Spinal cord (tissue), 10 donors: ENCODE data around the gene SYNGR3. TPM values are rescaled to one million over a fixed set of nuclear protein-coding genes. Genes with fewer than 3 reads are reported as not detected.

Experiments
- DNase-seq, 6 donors: peaks; one replicate each; pipeline versions ENCODE4 v3.0.0 to v3.0.0-alpha.2; 2013 to 2015; ENCODE audit warnings: low spot score in 6 of 6, low read depth in 4 of 6
- H3K27ac ChIP-seq: one replicate; pipeline ENCODE4 v1.5.1; 2013; ENCODE audit warnings: low read depth, low read length, control low read depth
- H3K27me3 ChIP-seq: one replicate; pipeline ENCODE4 v1.6.1; 2013; ENCODE audit warnings: low read length; ENCODE audit not compliant: control insufficient read depth, insufficient read depth
- H3K36me3 ChIP-seq: one replicate; pipeline ENCODE4 v1.6.1; 2013; ENCODE audit warnings: low read length; ENCODE audit not compliant: control insufficient read depth, insufficient read depth
- H3K4me1 ChIP-seq: one replicate; pipeline ENCODE4 v1.6.1; 2013; ENCODE audit warnings: low read length; ENCODE audit not compliant: control insufficient read depth, insufficient read depth
- H3K4me3 ChIP-seq: one replicate; pipeline ENCODE4 v1.5.1; 2013; ENCODE audit warnings: low read depth, low read length, control low read depth
- H3K9me3 ChIP-seq: one replicate; pipeline ENCODE4 v1.6.1; 2013; ENCODE audit warnings: low read length; ENCODE audit not compliant: control insufficient read depth, insufficient read depth
- WGBS: methylation state at CpG from one replicate; pipeline ENCODE4 v1.1.5; 2013; ENCODE audit warnings: missing lambda C conversion rate; ENCODE audit not compliant: insufficient coverage; 5-methylcytosine and 5-hydroxymethylcytosine counted together
- polyA plus RNA-seq, 2 donors: library from polyadenylated mRNA; unstranded; fragments of 120-200 nt; gene quantifications; one replicate each; pipeline ENCODE4 v1.2.1, GENCODE V29; 2013; ENCODE audit not compliant: insufficient read length in 2 of 2
- total RNA-seq, 2 donors: library from RNA; depleted of rRNA in 1 of 2; stranded (reverse); fragments of 120-200 nt in 1 of 2; fragments of >200 nt in 1 of 2; gene quantifications; one replicate each; pipeline versions ENCODE4 v1.2.3 to v1.2.4, GENCODE V29; 2013 to 2014
- donor health status: healthy.

Gene SYNGR3
- total and polyA plus RNA-seq, 4 donors, result 20.1 to 111 (median 90.2) TPM

DNA sequence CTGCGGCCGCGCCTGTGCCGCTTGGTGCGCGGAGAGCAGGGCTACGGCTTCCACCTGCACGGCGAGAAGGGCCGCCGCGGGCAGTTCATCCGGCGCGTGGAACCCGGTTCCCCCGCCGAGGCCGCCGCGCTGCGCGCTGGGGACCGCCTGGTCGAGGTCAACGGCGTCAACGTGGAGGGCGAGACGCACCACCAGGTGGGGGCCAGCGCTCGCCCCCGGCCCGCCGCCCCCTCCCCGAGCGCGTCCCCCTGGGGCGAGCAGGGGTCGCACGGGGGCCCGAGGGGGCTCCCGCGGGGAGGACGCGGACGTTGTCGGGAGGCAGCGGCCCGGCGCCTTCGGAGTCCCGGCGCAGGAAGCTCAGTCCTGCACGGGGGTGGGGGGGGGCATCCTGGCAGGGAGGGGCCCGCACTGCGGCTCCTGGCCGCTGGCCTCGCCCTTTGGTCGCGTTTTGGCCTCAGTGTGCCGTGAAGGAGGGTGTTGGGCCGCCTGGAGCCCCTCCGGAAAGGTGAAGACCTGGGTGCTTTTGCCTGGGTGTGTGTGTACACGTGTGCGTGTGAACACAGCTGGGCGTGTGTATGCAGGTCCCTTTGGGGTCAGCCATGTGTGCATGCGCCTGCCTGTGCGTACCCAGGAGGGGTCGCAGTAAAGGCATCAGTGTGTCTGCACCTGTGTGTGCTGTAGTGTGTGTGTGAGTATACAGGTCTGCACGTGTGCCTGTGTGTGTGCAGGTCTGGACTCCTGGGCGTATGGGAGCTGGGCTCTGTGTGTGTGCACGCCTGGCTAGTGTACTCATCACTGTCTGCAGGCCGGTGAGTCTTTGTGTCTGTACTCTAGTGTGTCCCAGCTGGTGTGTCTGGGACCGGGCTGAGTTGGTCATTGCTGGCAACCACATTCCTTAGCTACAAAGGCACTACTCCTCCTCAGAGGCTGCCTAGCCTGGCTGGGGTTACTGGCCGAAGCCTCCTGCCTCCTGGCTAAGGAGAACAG lies 37.5 kb downstream of the SYNGR3 start:
- peaks cover 52% of the 10 kb centered on the region for H3K4me1 ChIP-seq
- H3K27ac ChIP-seq, result no peak overlapping the region
- 7% methylated on average over 75 of the region's 76 CpGs for WGBS
- peak in 1 of 6 donors; percentile 50 for DNase-seq
- peaks cover 34% of the 10 kb centered on the region for H3K36me3 ChIP-seq
- no peaks in the 10 kb centered on the region for H3K9me3 ChIP-seq
- peak overlapping the region; percentile 41 for H3K4me3 ChIP-seq
- peaks cover 2% of the 10 kb centered on the region for H3K27me3 ChIP-seq

DNA sequence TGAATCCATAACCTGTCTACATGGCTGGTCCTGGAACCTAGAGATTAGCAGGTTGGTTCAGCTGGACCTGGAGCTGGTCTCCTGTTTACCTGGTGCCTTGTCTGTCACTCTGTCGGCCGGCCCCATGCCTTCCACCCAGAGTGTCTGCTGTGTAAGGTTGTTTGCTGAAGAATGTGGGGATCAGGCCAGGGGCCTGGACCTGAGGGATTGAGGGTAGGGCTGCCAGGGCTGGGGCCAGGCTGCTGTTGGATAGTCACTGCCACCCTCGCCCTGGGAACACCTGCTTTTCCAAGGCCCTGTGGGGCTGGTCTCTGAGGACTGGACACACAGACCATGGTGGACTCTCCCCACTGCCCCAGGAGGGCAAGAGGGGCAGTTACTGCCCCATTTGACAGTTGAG lies 38.4 kb downstream of the SYNGR3 start:
- WGBS, result 82% methylated on average over 1 of the region's 3 CpGs
- H3K4me3 ChIP-seq, result no peak overlapping the region
- peaks cover 2% of the 10 kb centered on the region for H3K27me3 ChIP-seq
- peaks cover 43% of the 10 kb centered on the region for H3K36me3 ChIP-seq
- H3K4me1 ChIP-seq, result peaks cover 53% of the 10 kb centered on the region
- no peak overlapping the region for H3K27ac ChIP-seq
- no peak for DNase-seq
- no peaks in the 10 kb centered on the region for H3K9me3 ChIP-seq

DNA sequence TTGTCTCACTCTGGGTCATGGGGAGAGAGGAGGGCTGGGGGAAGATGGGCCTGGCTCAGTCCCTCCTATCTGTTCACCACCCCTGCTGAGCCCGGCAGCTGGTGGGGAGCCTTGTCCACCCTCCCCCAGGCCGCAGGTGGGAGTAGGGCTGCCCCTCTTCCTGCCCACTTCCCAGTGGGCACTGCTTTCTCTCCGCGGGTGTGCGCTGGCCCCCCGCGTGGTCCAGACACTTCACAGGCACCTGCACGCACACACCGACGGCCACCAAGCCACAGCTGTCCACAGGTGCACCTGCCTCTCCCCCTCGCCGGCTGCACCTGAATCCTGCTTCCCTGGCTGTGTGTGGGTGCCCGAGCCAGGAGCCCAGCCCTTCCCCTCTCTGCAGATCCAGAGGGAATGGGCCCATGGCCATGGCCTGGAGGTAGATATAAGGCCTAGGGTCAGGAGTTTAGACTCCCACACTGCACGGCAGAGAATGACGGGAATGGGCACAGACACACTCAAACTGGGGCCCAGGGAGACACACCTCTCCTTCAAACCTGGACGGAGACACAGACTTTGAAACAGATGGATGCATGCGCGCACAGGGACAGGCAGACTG lies 39.0 kb downstream of the SYNGR3 start:
- H3K36me3 ChIP-seq, result peaks cover 48% of the 10 kb centered on the region
- peaks cover 2% of the 10 kb centered on the region for H3K27me3 ChIP-seq
- H3K27ac ChIP-seq, result no peak overlapping the region
- no peak for DNase-seq
- WGBS, result 96% methylated on average over 18 of the region's 18 CpGs
- peaks cover 54% of the 10 kb centered on the region for H3K4me1 ChIP-seq
- H3K4me3 ChIP-seq, result no peak overlapping the region
- H3K9me3 ChIP-seq, result no peaks in the 10 kb centered on the region

DNA sequence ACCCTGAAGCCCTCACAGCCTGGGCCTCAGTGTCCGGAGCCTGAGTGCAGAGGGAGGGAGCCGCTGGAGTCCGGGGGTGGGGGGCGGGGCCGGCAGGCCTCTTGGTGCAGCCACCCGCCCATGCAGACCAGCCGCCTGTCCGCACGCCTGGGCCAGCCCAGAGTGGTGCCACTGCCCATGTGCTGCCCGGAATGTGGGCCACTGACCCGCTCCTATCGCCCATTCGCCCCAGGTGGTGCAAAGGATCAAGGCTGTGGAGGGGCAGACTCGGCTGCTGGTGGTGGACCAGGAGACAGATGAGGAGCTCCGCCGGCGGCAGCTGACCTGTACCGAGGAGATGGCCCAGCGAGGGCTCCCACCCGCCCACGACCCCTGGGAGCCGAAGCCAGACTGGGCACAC lies 39.6 kb downstream of the SYNGR3 start:
- Histone ChIP-seq H3K27ac (no peak overlapping the region), H3K4me3 (no peak overlapping the region), H3K4me1 (peaks cover 53% of the 10 kb centered on the region)

DNA sequence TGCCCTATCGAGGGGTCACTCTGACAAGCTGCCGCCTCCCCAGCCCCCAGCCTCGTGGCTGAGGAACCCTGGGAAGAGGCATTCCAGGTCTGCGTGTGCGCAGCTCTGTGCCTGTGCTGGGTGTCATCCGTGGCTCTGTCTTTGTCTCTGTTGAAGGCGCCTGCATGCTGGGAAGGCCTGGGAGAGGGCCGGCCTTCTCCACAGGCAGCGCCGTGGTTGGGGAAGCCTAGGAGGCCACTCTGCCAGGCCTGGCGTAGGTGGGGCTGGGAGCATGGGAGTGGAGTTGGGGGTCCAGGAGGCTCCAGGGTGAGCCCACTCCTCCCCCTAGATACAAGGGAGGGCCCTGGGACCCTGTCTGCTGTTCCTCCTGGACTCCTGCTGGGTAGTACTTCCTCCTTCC lies 40.3 kb downstream of the SYNGR3 start:
- Histone ChIP-seq H3K4me1 (peaks cover 59% of the 10 kb centered on the region), H3K9me3 (no peaks in the 10 kb centered on the region), H3K4me3 (no peak overlapping the region), H3K27me3 (peaks cover 2% of the 10 kb centered on the region), H3K27ac (no peak overlapping the region), H3K36me3 (peaks cover 59% of the 10 kb centered on the region)
- DNase-seq, result no peak
- 73% methylated on average over 8 of the region's 11 CpGs for WGBS

More for the DNA sequence above, 39.6 kb downstream of the SYNGR3 start:
- no peak for DNase-seq
- H3K27me3 ChIP-seq, result peaks cover 2% of the 10 kb centered on the region
- no peaks in the 10 kb centered on the region for H3K9me3 ChIP-seq
- peaks cover 53% of the 10 kb centered on the region for H3K36me3 ChIP-seq
- WGBS, result 87% methylated on average over 22 of the region's 22 CpGs

DNA sequence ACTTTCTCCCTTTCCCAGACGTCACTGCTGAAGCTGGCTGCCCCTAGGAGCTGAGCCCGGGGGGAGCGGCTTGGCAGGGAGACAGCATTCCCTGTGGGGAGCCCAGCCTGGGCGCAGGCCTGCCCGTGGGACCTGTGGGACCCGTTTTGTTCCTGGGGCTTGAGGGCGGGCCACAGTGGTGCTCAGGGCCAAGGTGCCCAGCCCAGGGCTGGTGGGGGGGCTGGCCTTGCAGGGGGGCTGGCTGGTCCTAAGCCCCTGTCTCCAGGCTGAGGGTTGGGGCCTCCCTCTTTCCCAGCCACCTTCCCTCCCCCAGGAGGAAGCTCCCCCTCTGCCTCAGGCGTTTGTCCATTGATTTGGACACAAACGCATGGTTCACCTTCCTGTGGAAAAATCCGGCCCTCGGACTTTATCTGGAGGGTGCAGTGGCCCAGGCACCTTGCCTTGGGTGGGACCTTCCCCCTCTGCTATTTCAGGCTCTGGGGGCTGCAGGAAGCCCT lies 41.4 kb downstream of the SYNGR3 start:
- DNase-seq, result no peak
- Histone ChIP-seq H3K4me1 (peaks cover 64% of the 10 kb centered on the region), H3K4me3 (no peak overlapping the region), H3K27me3 (peaks cover 2% of the 10 kb centered on the region), H3K36me3 (peaks cover 67% of the 10 kb centered on the region), H3K9me3 (no peaks in the 10 kb centered on the region), H3K27ac (peak overlapping the region; percentile 10)
- WGBS, result 91% methylated on average over 8 of the region's 11 CpGs

DNA sequence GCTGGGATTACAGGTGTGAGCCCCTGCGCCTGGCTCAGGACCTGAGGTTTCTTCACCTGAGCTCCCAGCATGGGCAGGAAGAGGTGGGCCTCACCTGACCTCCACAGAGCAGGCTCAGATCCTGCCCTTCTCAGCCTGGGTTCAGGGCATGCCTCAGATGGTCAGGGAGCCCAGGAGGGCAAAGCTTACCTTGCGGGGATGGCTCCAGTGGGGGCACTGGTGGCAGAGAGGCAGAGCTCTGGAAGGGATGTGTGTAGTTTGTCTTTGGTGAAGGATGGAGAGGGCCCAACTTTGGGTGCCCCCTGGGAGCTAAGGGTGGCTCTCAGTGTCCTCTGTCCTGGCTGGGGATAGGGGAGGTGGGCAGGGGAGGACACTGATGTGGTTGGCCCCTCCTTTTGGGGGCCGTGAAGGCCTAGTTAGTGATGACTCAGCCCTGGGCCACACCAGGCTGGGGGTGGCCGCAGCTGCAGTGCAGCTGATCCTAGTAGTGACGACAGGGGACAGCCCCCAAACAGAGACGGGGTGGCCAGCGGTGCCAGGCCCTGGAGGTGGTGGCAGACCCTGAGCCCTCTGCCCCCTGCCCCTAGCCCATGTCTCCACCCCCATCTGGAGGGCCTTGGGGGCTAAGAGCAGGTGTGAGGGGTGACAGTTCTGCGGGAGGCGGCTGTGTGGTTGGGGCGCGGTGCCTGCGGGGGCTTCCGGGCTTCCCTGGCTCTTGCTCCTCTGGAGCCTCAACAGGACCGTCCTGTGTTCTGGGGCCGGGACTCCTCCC lies 42.7 kb downstream of the SYNGR3 start:
- Histone ChIP-seq H3K36me3 (peaks cover 81% of the 10 kb centered on the region), H3K4me1 (peaks cover 70% of the 10 kb centered on the region), H3K4me3 (no peak overlapping the region), H3K27me3 (peaks cover under 1% of the 10 kb centered on the region), H3K9me3 (no peaks in the 10 kb centered on the region), H3K27ac (peak overlapping the region; percentile 94)
- no peak for DNase-seq
- WGBS, result 86% methylated on average over 13 of the region's 15 CpGs

DNA sequence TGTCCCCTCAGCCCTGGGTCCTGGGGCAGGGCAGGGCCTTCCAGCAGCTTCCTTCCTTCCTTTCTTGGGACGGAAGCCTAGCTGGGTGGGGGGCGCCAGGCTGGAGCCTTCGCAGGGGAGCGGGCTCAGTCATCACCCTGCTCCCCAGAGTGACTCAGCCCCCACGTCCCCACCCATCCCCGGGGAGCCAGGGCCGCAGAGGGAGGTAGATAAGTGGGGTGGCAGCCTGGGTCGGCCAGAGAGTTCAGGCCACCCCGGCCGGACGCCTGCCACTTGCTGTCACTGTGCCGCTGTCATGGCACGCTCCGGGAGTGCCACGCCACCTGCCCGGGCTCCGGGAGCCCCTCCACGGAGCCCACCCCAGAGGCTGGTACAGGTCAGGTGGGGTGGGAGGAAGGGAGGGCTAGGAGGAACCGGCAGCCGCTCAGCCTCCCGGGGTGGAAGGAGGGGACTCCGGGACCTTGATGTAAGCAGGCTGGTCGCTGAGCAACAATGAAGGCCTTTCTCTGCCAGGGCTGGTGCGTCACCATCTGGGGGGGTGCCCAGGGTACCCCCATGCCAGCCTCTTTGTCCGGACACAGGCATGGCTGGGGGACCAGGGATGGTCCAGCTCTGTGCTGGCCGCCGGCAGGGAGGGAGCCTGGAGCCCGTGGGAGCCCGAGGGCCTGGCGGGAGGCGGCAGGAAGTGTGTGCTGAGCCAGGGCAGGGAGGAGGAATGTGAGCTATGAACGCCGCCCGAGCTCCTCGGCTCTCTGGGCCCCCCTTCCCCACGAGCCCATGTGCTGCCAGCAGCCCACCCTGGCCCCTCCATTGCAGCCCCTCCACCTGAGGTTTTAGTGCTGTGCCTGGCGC lies 43.5 kb downstream of the SYNGR3 start:
- H3K4me3 ChIP-seq, result peak overlapping the region; percentile 12
- H3K4me1 ChIP-seq, result peaks cover 69% of the 10 kb centered on the region
- H3K36me3 ChIP-seq, result peaks cover 89% of the 10 kb centered on the region
- peak overlapping the region; percentile 94 for H3K27ac ChIP-seq
- no peaks in the 10 kb centered on the region for H3K9me3 ChIP-seq
- H3K27me3 ChIP-seq, result no peaks in the 10 kb centered on the region
- 27% methylated on average over 32 of the region's 37 CpGs for WGBS
- DNase-seq, result peak in 3 of 6 donors; percentile 53 to 84 (median 60)
